Measurements from ENCODE around the gene SDHA.

GRCh38 chr5:228886-229285 is 10.8 kb downstream of the SDHA start:
- no peak for TF ChIP-seq FOXM1 (IDR thresholded peaks at IDR 0.05; ENCODE audit: low read depth, low read length)
- TF ChIP-seq TCF3 (IDR thresholded peaks at IDR 0.05; ENCODE audit: borderline replicate concordance, insufficient read depth, low read depth, low read length): no peak
- no peak for TF ChIP-seq ZNF274 (IDR thresholded peaks at IDR 0.05; ENCODE audit: insufficient read depth, insufficient read length)
- TF ChIP-seq PBX3 (IDR thresholded peaks at IDR 0.05; ENCODE audit: insufficient replicate concordance, low read depth, low read length): no peak
- no peak for TF ChIP-seq TAF1 (IDR thresholded peaks at IDR 0.05; ENCODE audit: borderline replicate concordance, low read depth, low read length)
- TF ChIP-seq EP300 (IDR thresholded peaks at IDR 0.05; ENCODE audit: borderline replicate concordance in 1 of 2, control insufficient read depth in 1 of 2, low read depth in 2 of 2, low read length in 2 of 2): no peak

All from GM12878 (cell line).